Hippocampal formation (tissue), 2 donors: Measurements from ENCODE around the gene TRPM4.
"Not testable (repeated sequence)": the region's sequence is repeated elsewhere in the genome, so short reads cannot be mapped to it uniquely, and the experiment has no call there.

ENCODE experiments used
- DNase-seq, 2 donors: peaks; one replicate each; lab custom pipeline; 2025; lab: John Stamatoyannopoulos, UW

TRPM4 gene

GRCh38 chr19:49190781-49191180 is 33.2 kb downstream of the TRPM4 start:
- no peak for DNase-seq

DNA sequence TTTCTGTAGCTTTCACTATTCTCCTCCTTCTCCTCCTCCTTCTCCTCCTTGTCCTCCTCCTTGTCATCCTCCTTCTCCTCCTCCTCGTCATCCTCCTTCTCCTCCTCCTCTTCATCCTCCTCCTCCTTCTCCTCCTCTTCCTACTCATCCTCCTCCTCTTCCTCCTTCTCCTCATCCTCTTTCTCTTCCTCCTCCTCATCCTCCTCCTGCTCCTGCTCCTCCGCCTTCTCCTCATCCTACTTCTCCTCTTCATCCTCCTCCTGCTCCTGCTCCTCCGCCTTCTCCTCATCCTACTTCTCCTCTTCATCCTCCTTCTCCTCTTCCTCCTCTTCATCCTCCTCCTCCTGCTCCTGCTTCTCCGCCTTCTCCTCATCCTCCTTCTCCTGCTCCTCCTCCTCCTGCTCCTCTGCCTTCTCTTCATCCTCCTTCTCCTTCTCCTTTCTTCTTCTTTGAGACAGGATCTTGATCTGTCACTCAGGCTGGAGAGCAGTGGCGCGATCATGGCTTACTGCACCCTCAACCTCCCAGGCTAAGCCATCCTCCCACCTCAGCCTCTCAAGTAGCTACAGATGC is 36.3 kb downstream of the TRPM4 start:
- no peak for DNase-seq

- no peak for DNase-seq
Observed at GRCh38 chr19:49194408-49194807, 36.8 kb downstream of the TRPM4 start.

- no peak for DNase-seq
Observed at GRCh38 chr19:49196527-49197240, 39.1 kb downstream of the TRPM4 start.

GRCh38 chr19:49200238-49200862 is 42.8 kb downstream of the TRPM4 start:
- no peak for DNase-seq

DNA sequence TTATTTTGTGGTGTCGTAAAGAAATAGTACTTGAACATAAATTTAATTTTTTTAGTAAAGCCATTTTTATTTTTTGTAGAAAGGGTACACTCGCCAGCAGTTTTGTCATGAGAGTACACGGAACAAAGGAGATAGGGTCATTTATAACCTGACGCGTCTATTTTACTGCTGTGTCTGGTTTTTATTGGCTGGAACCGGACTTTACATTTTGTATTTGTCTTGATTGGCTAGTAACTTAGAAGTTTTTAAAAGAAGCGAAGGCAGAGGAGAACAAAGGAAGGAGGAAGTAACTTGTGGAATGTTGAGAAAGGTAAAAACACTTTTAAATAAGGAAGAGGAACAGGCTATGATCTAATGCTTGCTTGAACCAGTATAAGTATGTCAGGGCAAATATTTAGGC is 43.5 kb downstream of the TRPM4 start:
- DNase-seq = no peak

DNA sequence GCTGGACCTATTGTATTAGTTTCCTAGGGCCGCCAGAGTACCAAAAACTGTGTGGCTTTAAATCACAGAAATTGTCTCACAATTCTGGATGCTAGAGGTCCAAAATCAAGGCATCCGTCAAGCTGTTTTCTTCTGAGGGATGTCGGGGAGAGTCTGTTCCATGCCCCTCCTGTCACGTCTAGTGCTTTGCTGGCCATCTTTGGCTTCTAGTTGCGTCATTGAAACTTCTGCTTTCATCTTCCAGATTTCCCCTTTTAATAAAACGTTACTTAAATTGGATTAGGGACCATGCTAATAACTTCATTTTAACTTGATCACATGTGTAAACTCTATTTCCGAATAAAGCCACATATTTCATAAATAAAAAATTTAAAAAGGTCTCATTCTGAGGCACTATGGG is 47.5 kb downstream of the TRPM4 start:
- peak in 1 of 2 donors; percentile 5 for DNase-seq

GRCh38 chr19:49209502-49209901 is 51.9 kb downstream of the TRPM4 start:
- not testable (repeated sequence) for DNase-seq

DNA sequence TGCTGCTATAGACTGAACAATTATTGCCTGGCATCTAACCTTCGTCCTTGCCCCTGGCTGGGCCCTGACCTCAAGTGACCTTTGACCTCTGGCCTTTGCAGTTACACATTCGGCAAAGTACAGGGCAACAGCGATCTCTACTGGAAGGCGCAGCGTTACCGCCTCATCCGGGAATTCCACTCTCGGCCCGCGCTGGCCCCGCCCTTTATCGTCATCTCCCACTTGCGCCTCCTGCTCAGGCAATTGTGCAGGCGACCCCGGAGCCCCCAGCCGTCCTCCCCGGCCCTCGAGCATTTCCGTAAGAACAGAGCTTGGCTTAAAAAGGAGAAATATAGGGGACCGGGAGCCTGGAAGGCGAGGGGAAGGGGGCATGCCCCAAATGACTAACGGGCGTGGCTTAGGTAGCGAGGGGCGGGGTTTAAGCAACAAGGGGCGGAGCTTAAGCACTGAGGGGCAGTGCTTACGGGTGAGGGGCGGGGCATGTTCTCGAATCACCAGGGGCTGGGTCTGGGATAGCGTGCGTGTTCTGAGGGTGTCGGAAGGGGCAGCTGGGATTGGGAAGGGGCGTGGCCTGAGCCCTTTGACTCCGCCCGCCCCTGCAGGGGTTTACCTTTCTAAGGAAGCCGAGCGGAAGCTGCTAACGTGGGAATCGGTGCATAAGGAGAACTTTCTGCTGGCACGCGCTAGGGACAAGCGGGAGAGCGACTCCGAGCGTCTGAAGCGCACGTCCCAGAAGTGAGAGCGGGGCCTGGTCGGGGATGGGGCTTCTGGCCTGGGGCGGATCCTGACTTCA is 52.7 kb downstream of the TRPM4 start:
- no peak for DNase-seq

GRCh38 chr19:49210901-49211451 is 53.4 kb downstream of the TRPM4 start:
- no peak for DNase-seq

GRCh38 chr19:49212016-49212701 is 54.6 kb downstream of the TRPM4 start:
- no peak for DNase-seq

GRCh38 chr19:49213791-49214190 is 56.2 kb downstream of the TRPM4 start:
- DNase-seq = no peak

DNA sequence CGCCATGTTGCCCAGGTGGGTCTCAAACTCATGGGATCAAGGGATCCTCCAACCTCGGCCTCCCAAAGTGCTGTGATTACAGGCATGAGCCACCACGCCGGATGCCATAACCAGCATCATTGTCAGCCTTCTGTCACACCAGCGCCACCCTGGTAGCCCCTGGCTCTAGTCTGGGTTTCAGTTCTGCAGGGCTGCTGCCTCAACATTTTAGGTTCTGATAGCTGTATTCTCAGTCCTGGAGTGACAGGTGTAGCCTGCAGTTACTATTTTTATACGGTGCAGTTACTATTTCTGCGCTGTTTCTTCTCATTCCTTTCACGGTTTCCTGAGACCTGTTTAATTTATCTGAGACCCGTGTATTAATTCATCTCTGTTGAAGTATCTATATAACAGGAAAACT is 57.1 kb downstream of the TRPM4 start:
- no peak for DNase-seq

GRCh38 chr19:49216071-49216470 is 58.5 kb downstream of the TRPM4 start:
- DNase-seq = no peak

DNA sequence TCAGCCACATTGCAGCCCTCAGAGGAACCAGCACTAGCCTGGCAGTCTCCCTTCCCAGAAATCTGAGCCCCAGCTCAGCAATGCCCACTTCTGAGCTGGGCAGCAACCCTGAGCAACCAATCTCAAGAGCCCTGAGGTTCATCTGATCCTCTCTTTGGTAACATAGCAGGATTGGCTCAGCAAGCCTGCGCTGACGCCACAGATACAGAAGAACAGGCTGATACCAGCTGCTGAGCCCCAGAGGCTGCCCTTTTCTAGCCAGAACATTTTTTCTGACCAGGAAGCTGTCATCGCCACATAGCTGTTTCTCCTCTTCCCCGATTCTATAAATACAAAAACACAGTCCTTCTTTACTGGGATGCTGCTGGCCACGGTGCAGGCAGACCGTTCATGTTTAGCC is 59.8 kb downstream of the TRPM4 start:
- DNase-seq = no peak

DNA sequence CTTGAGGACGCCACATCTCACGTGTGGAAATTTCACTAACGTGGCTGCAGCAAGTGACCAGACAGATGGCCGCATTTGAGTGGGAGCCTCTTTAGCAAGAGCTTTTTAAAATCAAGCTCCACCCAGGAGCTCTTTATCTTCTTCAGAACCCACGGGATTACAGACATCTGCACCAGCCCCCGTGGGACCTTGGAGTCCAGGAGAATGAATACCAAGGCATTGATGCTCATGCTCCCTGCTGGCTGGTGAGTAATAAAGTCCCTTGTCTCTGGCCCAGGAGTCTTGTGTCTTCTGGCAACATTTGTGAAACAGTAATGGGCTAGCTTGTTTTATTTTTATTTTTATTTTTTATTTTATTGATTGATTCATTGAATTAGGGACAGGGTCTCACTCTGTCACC is 64.4 kb downstream of the TRPM4 start:
- DNase-seq = no peak

DNA sequence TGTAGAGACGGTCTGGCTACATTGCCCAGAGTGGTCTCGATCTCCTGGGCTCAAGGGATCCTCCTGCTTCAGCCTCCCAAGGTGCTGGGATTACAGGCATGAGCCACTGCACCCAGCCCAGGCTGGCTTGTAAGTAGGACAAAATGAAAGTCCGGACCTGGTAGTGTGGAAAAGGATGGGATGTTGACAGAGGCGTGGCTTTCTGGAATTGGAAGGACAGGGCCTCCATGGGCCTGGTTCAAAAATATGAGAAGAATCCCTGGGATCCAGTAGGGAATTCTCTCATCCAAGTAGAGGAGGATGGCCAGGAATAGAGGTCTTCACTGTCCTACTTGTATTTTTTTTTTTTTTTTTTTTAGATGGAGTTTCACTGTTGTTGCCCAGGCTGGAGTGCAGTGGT is 64.9 kb downstream of the TRPM4 start:
- no peak for DNase-seq

DNA sequence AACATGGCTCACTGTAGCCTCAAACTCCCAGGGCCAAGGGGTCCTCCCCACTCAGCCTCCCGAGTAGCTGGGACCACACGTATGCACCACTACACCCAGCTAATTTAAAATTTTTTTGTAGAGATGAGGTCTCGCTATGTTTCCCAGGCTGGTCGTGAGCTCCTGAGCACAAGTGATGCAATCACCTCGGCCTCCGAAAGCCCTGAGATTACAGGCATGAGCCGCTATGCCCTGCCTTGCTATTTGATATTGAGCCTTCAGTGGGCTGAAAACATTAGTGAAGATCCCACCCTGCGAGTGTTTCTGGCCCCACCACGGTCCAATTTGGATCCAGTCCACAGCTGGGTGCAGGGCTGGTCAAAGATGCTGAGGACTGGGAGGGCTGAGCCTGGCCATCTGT is 65.9 kb downstream of the TRPM4 start:
- DNase-seq = no peak

DNA sequence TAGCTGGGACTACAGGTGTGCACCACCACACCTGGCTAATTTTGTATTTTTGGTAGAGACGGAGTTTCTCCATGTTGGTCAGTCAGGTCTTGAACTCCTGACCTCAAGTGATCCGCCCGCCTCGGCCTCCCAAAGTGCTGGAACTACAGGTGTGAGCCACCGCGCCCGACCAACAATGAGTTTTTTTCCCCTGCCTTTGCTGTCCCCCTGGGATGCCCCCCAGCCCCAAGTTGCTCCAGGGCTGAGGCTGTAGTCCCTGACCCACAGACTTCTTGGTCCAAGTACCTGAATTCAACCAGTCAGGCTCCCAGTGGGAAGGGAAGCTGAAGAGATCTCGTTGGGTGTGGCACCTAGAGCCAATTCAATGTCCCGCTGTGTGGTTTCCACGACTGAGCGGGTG is 66.8 kb downstream of the TRPM4 start:
- DNase-seq = not testable (repeated sequence)

GRCh38 chr19:49224879-49225278 is 67.3 kb downstream of the TRPM4 start:
- no peak for DNase-seq

- DNase-seq = no peak
Observed at GRCh38 chr19:49229416-49229815, 71.8 kb downstream of the TRPM4 start.

- no peak for DNase-seq
Observed at GRCh38 chr19:49231389-49231788, 73.8 kb downstream of the TRPM4 start.
